Suppressor macrophage treated with lipopolysaccharide for 4 hours (primary cell): Measurements from ENCODE around the gene RAPGEF3.

Experiments used
- DNase-seq: peaks from one replicate; pipeline ENCODE4 v3.0.0-alpha.2; 2020

Gene RAPGEF3

DNA sequence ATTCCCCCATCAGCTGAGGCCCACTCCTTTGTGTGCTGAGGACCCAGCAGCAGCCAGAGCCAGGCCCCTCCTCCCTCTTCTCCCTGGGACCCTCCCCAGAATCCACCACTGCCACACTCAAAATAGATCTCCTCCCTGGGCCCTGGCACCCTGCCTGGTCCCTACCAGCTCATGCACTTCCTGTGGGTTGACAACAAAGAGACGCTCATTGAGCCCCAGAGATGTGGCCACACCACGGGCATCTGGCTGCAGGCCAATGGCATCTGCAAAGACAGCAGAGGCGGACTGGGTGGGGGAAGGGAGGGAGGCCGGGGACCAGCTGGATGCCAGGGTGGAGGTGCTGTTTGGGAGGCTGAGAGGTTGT is 17.4 kb downstream of the RAPGEF3 start:
- peak; percentile 74 for DNase-seq

DNA sequence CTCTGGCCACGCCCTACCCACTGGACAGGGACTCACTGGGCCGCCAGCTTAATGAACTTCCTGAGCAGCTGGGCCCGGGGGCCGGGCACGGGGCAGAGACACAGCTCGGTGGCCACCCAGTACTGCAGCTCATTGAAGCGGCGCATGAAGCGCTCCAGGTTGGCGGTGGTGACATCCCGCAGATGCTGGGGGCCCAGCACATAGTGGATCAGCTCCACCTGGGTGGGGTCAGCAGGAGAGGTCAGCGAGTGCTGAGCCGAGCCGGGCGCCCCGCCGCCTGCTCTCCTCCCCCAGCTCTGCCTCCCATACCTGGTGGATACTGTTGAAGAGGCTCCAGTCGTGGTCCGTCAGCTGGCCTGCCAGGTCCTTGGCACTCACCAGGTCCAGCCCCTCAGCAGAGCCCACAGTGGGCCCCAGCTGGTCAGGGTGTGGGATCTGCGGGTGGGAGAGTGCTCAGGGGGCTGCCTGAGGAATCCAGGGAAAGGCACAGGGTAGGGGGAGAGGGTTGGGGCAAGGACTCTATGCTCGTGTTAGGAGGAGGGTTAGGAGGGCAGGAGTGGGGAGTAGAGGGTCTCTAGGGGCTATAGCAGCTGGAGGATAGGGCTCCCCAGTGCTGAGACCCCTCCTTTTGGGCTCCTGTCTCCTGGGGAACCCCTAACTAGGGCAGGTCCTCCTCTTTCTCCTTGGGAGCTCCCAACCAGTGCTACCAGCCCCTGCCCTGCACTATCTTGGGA is 17.9 kb downstream of the RAPGEF3 start:
- DNase-seq: no peak

DNA sequence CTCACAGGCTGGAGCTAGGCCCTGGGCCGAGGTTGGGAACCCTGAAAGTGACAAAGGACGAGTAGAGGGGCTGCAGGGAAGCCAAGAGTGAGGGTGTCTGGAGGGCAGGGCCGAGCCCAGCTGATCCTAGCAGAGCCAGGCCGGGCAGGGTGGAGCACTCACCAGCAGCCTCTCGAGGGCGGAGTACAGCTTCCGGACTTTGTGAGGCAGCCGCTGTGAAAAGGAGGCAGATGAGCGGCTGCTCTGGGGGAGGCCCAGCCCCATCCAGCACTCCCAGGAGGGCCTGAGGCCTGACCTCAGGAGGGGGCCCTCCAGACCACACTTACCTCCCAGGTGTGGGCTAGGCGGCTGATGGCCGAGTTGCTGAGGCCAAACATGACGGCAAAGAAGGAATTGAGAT is 18.7 kb downstream of the RAPGEF3 start:
- no peak for DNase-seq

DNA sequence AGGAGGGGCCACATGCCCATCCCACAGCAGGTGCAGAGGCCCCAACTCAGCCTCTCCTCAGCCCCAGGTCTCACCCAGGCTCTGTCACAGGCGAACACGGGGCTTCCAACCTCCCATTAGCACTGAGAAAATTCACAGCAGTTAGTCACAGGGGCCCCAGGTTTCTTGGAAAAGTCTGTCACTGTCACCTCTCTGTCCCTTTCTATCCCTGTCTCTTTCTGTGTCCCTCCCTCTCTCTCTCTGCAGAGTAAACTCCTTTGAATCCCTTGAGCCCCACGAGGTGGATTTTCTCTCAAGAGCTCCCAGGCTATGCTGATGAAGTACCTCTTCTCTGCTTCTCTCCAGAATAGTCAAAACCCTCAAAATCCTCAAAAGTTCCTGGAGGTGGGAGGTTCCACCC is 19.4 kb downstream of the RAPGEF3 start:
- DNase-seq: no peak

DNA sequence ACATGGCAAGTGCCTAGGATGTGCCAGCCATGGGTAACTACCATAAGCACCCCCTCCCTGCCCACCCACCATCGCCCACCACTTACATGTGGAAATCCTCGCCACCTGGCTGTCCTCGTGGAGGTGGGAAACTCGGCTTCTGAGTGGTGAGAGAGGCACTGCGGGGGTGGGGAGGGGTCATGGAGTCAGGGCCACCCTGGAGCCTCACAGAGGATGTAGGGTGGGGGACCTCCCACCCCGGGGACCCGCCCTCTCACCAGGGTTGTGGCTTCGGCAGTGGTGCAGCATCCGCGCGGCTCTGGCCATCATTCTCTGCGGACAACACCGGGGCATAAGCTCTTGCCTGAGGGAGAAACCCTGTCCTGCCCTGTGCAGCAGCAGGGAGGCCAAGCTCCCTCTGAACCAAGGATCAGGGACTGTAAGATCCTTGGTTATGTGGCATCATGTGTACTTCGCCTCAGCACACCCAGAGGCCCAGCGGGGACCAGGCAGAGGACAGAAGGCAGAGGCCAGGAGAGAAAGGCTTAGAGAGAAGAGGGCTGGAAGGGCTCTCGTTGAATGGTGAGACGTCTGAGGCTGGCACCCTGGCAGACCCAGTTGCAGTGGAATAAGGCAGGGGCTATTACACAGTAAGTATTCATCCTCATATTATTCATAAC is 20.6 kb downstream of the RAPGEF3 start:
- DNase-seq: no peak

DNA sequence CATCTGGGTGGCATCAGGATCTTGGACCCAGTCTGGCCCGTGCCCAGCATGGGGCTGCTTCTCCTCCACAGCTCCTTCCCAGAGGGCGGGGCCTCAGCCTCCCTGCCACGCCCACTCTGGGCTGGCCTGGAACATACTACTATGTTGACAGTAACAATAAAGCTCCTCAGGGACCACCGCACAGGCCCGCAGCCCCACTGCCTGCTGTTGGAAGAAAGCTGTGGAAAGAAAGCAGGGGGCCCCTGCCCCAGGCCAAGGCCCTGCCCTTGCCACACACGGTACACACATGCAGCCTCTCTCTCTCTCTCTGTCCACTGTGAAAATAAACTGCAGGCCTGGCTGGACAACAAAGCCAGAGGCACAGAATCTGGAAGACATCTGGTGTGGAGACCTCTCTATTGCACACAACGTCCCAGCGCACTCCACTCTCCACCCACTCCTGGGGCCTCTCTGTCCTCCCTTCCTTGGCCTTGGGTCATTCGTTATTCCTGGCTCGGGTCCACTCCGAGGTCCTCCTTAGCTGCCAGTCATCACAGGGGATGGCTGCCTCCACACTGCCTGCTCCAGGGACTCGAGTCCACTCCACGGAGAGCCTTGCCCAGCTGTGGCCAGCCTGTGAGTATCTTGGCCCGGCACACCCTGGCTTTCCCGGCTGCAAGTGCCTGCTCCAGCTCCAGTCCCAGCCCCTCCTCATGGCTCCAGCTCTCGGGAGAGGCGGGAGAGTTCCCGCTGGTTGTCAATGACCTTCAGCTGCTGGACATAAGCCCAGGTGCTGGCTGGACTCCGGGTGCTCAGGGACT is 21.6 kb downstream of the RAPGEF3 start:
- DNase-seq: no peak

DNA sequence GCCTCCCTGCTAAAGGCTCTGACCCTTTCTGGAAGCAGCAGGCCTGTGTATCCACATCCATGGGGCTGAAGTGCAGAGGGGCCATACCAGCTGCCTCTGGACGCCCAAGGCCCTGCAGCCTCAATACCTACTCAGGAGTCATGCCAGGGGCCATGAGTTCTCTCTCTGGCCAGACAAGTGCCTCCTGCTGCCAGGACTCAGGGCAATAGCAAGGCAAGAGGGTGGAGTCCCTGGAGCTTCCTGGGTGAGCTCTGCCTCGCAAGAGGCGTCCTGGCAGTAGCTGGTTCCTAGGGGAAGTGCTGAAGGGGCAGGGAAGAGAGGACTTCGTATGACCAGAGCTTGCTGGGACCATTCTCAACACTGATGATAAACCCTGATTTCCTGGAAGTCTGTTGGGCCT is 22.5 kb downstream of the RAPGEF3 start:
- DNase-seq: no peak

DNA sequence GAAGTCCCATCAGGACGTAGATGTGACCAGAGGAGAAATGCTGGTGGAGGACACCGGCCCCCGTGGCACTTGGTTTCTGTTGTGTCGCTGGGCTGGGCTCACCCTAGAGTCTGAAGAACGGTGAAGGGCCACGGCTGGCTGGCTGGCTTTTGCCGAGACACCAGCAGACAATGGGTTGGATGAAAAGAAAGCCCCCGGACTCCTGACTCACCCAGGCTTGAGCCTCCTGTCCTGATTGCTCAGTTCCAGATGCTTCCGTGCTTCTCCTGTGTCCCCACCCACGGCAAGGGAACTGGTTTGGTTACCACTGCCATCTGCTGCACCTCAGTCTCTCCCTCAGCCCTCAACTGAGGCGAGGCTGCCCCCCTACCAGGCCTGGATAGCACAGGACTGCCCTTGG is 23.0 kb downstream of the RAPGEF3 start:
- DNase-seq: no peak

DNA sequence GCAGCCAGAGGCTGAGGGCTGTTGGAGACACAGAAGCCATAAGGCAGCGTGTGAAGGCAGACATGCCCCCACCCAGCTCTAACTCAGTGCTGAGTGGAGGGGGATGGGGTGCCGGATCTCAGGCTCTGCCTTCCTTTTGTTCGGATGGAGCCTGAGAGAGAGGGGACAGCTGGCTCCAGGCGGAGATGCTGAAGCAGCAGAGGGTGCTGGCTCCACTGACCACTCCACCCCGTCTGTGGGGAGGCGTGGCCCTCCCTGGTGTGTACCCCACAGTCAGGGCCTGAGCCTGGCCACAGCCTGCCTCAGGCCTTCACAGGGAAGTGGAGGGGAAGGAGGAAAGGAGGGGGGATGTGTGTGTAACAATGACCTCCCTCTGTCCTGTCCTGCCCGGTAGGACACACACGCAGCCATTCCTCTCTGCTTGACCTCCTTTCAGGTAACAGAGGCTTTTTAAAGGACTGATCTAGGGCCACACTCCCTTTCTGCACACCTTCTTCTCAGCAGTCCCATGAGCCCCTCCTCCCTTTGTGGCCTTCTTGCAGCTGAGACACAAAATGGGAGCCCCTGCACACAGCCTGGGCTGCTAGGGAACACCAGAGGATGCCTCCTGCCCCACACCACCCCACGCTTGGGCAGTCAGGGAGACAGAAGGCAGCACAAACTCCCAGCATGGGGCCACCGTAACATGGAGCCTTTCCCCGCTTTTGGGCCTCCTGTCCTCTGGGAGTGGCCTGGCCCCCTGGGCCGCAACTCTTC is 23.8 kb downstream of the RAPGEF3 start:
- DNase-seq: no peak

DNA sequence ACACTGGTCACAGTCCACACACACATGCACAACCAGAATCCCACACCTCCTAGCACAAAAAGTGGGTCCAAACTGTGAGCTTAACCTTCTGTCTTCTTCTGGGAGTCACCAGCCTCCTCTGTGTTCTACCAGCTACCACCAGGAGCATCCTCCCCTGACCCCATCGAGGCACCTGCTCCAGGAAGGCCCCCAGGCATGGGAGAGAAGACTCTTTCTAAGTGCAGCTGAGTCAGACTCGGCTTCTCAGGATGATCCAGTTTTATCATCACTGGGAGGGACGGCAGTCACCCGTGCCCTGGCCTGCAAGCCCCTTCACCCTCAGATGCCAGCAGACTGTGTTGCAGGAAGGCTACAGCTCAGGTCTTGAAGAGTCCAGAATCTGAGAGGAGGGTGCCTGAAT is 25.5 kb downstream of the RAPGEF3 start:
- no peak for DNase-seq

DNA sequence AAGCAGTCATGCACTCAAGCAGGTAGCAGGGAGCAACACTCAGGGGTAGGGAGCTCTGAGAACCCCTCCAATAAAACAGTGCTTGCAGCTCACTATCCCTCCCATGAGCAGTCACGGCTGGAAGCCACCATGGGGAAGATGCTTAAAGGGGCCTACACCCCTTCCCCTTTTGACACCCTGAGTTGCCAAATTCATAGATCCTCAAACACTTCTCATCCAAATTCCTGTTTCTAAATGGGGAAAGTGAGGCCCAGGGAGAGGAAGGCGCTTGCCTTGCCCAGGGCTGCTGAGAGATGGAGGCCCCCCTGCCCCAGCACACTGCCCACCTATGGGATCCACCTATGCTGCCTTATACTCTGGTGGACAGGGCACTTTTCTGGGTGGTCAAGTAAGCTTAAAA is 26.2 kb downstream of the RAPGEF3 start:
- no peak for DNase-seq

DNA sequence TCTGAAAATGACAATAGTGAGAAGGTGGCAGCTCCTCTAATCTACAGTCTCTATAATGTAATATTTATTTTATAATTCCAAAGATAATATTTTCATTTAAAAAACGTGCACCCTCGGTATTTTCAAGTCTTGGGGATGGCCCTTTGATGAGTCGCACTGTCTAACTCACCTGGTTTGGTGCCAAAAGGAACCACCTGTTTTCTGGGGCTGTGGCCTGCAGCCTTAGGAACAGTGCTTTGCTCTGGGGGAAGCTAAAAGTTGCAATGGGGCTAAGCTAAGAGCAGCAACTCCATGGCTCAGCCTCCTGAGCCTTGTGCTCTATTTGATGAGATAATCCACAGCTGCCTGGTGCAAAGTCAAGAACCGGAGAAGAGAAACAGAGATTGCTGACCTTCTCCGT is 27.0 kb downstream of the RAPGEF3 start:
- DNase-seq: no peak

DNA sequence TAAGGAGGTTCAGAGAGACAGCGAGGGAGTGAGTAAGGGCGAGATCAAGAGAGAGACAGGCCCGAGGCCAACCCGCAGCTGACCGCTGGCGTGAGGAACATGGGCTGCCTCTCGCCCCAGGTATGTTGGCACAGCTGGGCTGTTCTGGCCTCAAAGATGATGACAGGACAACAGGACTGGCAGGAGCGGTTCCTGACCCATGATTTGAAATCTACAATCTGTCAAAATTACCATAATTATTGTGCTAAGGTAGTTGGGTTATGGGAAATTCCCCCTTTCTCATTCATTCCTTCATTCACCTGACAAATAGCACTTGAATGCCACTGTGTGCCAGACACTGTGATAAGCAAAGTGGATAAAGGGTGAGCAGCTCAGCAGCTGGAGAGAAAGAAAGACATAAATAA is 28.3 kb downstream of the RAPGEF3 start:
- DNase-seq: no peak

DNA sequence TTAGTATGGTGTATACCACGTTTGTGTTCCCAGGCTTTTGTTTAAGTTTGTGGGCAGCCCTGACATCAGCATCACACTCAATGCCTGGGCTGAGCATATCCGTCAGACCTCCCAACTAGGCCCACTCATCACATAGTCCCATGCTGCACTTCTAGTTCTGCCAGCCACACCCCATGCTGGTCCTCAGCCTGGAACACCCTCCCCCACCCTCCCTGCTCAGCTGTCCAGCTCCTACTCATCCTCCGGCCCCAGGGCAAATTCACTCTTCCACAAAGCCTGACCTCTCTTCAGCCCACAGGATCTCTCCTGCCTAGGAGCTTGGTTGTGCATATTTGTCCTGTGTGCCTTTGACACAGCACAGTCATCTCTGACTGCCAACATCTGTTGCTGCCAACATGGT is 29.4 kb downstream of the RAPGEF3 start:
- DNase-seq: no peak

DNA sequence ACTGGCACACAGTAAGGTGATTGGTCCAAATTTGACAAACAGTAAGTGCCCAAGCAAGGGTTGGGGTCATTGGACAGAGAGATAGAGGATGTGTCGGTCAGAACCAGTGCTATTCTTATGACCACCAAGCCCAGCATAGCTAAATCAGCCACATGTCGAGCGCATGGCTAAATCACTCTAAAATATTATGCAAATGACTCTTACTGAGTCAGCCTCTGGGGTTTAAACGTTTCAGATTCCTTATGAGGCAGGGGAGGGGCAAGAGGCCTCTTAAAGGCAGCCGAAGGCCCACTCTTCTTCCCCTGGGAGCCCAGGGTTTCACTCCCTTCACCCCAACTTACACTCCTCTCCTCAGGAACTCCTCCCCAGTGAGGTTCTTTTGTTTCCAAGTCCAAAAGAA is 32.8 kb downstream of the RAPGEF3 start:
- no peak for DNase-seq

DNA sequence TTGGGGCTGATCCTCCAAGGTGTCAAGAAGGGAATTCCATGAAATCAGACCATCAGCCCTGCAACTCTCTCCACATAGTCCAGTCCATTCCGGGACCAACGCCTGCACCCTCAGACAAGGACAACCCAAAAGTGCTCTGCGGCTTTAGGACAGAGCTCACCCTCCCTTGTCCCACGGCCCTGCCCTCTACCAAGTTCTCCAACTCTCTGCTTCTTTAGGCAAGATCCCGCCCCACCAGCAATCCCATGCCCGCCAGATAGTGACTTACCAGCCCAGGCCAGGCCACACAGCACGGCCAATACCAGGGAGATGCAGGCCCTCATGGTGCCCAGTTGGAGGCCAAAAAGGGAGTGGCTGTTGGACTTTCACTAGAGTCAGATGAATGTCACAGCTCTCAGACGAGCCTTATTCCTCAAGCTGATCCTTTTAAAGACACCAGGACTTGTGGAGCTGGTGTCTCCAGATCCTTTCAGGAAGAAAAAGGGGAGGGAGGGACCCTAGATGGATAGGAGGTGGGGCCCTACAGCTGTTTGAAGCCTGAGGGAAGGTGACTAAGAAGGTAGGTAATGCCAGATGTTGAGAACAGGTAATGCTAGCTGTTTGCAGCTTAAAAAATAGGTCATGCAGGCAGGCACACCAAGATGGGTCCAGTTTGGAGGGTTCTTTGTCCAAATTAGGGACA is 33.4 kb downstream of the RAPGEF3 start, which contains the start of gene ENDOU:
Gene ENDOU (minus strand): TSS at position 400 of the 682 bp plus-strand sequence. CDS start 77 bp downstream, at position 323.
- no peak for DNase-seq

DNA sequence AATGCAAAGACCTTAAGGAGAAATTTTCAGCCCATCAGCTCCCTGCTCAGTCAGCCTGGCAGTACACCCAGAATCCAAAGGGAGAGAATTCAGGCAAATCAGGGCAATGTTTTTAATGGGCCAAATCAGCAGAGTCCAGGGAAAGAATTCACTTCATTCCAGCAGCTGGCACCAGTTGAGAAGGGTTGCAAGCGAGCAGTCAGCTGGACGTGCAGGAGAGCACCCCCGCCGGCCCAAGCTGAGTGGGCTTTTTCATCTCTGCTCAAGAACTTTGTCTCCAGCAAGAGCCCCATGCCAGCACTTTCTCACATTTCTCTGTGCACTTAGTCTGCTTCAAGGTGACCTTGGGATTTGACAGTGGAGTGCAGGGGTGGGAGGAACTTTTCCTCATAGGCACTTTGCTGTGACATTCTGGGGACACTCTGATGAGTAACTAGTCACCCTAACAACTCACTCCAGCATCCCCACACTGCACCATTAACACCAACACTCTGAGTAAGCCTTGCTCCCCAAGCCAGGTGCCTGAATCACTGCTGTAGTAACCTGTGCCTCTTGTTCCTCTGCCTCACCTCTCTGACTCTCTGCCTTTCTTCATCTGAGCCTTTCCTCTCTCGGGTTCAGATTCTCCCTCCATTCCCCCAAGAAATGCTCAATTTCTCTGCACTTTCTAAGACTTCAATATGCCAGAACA is 35.6 kb downstream of the RAPGEF3 start:
- DNase-seq: no peak

DNA sequence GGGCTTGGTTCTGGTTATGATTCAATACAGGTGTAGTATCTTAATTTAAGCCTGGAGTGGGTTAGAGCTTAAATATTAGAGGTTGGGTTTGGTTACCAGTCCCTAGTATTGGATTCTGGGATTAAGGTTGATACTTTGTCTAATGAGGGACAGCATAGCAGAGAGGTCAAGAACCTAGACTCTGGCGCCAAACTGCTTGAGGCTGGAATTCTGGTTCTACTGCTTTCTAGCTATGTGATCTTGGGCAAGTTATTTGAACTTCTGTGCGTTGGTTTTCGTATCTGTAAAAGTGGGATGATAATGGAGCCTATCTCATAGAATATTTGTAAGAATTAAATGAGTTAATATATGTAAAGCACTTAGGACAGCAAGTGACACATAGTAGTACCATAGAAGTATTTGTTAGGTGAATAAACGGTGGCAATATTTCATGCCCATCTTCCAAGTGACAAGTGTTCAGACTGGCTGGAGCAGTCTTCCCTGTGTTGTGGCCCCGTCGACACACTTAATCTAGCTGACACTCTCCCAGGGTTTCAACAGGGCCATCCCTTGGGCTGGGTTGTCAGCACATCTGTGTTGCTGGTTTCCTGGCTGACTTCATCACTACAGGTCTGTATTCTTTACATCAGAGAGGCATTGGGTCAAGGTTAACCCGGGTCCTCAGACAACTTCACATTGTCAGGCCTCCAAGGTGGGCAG is 36.4 kb downstream of the RAPGEF3 start:
- DNase-seq: no peak

DNA sequence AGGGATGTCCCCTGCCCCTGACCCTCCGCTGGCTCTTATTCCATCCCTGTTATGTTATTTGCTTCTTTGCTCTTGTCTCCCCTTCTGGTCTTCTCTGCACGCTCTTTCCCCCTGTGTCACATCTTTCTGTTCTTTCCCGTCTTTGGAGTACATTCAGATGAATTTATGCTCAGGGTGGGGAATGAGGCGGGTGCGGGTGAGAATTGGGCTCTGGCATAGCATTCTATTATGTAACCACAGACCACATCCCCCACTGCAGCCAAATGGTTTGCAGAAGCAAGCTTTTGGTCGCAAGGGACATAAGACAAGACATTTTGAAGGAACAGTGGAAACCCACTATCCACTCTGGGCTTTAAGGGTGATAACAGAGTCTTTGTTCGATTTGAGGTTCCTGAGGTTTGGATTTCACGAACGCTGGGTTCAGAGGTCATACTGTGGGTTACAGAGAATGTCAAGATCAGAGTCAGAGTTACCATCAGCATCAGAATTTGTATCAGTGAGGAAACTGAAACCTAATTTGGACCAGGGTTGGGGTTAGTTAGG is 37.2 kb downstream of the RAPGEF3 start:
- no peak for DNase-seq

DNA sequence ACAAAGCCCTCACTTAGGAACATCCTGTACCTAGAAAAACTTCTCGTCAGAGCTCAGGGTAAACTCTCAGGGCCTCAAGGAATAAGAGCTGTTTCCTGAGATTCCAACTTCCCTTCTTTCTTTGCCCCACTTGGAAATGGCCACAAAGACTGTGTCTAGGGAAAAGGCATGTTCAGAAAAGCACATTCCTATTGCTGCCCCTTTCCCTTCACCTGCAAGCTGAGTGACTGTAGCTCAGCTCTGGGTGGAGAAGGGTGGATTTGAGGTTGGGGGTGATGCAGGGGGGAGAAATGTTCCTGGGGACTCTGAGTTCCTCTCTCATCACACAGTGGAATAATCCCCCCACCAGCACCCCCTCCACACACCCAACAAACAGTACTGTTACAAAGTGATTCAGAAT is 40.1 kb downstream of the RAPGEF3 start:
- DNase-seq: no peak
